Body of pancreas (tissue), 4 donors: ENCODE data around the gene ALKBH7.

Experiments used
- POLR2A ChIP-seq, 3 donors: fragments of 450-650 bp; IDR thresholded peaks; one replicate each; pipeline ENCODE4 v1.6.1; 2016; ENCODE audit warnings: antibody characterized with exemption in 3 of 3, mild to moderate bottlenecking in 2 of 3
- TF ChIP-seq, protein P1 (sequence below), 7 experiments: fragments of 450-650 bp in 4 of 7; fragments of 200-600 bp in 3 of 7; sonication (generic) in 3 of 7; IDR thresholded peaks; one replicate each; pipeline ENCODE4 v1.5.1; 2016 to 2019; ENCODE audit warnings: antibody characterized with exemption in 7 of 7

DNA sequence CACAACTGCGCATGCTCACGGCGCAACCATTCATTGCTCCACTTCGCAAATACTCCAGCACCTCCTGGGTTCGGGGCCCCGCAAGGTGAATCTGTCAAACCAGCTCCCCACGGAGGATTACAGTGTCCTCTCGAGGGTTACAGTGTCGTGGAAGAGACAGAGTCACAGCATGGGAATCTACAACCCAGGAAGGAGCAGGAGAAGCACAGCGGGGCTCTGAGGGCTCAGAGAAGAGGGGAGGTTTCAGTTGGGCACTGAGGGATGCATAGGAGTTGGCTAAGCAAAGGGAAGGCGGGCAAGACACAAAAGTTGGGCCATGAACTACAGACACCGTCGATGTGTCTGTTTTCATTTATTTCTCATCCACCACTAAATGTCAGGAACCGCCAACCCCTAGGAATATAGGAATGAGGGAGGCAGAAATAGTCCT lies 21.4 kb downstream of the ALKBH7 start:
- no peak for TF ChIP-seq POLR2A (IDR thresholded peaks at IDR 0.05)
- TF ChIP-seq, protein P1, sequence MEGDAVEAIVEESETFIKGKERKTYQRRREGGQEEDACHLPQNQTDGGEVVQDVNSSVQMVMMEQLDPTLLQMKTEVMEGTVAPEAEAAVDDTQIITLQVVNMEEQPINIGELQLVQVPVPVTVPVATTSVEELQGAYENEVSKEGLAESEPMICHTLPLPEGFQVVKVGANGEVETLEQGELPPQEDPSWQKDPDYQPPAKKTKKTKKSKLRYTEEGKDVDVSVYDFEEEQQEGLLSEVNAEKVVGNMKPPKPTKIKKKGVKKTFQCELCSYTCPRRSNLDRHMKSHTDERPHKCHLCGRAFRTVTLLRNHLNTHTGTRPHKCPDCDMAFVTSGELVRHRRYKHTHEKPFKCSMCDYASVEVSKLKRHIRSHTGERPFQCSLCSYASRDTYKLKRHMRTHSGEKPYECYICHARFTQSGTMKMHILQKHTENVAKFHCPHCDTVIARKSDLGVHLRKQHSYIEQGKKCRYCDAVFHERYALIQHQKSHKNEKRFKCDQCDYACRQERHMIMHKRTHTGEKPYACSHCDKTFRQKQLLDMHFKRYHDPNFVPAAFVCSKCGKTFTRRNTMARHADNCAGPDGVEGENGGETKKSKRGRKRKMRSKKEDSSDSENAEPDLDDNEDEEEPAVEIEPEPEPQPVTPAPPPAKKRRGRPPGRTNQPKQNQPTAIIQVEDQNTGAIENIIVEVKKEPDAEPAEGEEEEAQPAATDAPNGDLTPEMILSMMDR (IDR thresholded peaks at IDR 0.05): no peak
